ENCODE results near the gene TMEM42. TPM values are rescaled to one million over a fixed set of nuclear protein-coding genes. Genes with fewer than 3 reads are reported as not detected.

Gene TMEM42
- total and polyA plus RNA-seq, 2 experiments from 2014 or later = 7.4 to 13.3 TPM

DNA sequence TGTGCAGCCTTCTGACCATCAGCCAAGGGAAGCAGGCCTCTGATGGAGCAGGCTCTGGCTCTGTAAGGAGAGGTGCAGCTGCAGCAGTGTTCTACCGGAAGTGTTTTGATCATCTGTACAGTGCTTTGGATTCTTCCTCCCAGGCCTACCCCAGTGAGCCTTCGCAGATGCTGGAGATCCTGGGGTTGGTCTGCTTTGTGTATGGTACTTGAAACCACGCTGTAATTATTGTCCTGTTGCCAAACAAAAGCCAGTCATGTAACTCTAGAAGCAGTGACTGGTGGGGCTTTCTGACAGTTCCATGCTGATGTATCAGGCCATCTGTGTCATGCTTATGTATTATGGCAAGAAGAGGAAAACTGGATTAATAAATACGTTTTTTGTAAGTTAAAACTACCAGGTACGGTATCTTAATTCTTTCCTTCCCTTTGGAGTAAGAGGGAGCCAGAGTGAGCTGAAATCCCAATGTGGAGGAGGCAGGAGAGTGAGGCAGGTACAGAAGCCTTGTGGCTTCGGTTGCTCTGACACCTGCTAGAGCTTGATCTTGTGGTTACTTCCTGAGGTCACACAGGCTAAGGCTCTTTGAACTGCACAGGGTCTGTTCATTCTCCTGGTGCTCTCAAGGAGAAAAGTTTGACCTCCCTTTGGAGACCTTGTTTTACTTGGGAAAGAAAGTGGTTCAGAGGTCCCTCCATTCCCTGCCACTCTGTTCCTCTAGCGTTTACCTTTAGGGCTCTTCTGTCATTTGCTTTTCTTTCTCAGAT, 3.7 kb downstream of the TMEM42 start:
- ATAC-seq (no peak), DNase-seq (ENCODE audit: low spot score) (no peak)
- no peaks in the 10 kb centered on the region for H3K36me3 ChIP-seq (ENCODE audit: insufficient read depth)
- no peaks in the 10 kb centered on the region for H3K27me3 ChIP-seq (ENCODE audit: insufficient read depth)
- no peaks in the 10 kb centered on the region; the same call in 1 of the 2 replicates for H4K20me1 ChIP-seq (replicated peaks; ENCODE audit: insufficient read depth)
- Mint-ChIP-seq H3K27me3 (ENCODE audit: insufficient read depth, low read depth, poor library complexity) (peaks cover 19% of the 10 kb centered on the region), H3K27ac (no peak overlapping the region), H3K9me3 (no peaks in the 10 kb centered on the region), H3K36me3 (ENCODE audit: low read depth) (peaks cover 36% of the 10 kb centered on the region), H3K4me1 (peaks cover 6% of the 10 kb centered on the region; the same call in 2 of the 3 replicates), H3K4me3 (no peak overlapping the region)
- H3K9me2 ChIP-seq (ENCODE audit: insufficient read depth) = no peaks in the 10 kb centered on the region
- H3K4me2 ChIP-seq = no peak overlapping the region
- peaks cover 8% of the 10 kb centered on the region; the same call in 1 of the 2 replicates for H3K4me1 ChIP-seq (ENCODE audit: insufficient read depth)
- no peak overlapping the region for H3K27ac ChIP-seq (ENCODE audit: low read depth)
- TF ChIP-seq EZH2 (IDR thresholded peaks at IDR 0.05; ENCODE audit: low read depth, unreplicated experiment) = no peak
- TF ChIP-seq, protein P1, sequence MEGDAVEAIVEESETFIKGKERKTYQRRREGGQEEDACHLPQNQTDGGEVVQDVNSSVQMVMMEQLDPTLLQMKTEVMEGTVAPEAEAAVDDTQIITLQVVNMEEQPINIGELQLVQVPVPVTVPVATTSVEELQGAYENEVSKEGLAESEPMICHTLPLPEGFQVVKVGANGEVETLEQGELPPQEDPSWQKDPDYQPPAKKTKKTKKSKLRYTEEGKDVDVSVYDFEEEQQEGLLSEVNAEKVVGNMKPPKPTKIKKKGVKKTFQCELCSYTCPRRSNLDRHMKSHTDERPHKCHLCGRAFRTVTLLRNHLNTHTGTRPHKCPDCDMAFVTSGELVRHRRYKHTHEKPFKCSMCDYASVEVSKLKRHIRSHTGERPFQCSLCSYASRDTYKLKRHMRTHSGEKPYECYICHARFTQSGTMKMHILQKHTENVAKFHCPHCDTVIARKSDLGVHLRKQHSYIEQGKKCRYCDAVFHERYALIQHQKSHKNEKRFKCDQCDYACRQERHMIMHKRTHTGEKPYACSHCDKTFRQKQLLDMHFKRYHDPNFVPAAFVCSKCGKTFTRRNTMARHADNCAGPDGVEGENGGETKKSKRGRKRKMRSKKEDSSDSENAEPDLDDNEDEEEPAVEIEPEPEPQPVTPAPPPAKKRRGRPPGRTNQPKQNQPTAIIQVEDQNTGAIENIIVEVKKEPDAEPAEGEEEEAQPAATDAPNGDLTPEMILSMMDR (conservative IDR thresholded peaks at IDR 0.05; ENCODE audit: low read depth in 2 of 2) = no peak
- TF ChIP-seq ZNF462 (CRISPR knock-in tag; IDR thresholded peaks at IDR 0.05) = no peak
- TF ChIP-seq NANOG (IDR thresholded peaks at IDR 0.05; ENCODE audit: borderline replicate concordance) = no peak
- TF ChIP-seq POLR2AphosphoS5 (IDR thresholded peaks at IDR 0.05; ENCODE audit: low read depth) = no peak
- no peak for TF ChIP-seq ZNF114 (CRISPR knock-in tag; IDR thresholded peaks at IDR 0.05)
- TF ChIP-seq CREB1 (CRISPR knock-in tag; IDR thresholded peaks at IDR 0.05; ENCODE audit: low read depth) = no peak
- no peak for TF ChIP-seq JUNB (IDR thresholded peaks at IDR 0.05; ENCODE audit: unreplicated experiment)
- TF ChIP-seq, protein P2, sequence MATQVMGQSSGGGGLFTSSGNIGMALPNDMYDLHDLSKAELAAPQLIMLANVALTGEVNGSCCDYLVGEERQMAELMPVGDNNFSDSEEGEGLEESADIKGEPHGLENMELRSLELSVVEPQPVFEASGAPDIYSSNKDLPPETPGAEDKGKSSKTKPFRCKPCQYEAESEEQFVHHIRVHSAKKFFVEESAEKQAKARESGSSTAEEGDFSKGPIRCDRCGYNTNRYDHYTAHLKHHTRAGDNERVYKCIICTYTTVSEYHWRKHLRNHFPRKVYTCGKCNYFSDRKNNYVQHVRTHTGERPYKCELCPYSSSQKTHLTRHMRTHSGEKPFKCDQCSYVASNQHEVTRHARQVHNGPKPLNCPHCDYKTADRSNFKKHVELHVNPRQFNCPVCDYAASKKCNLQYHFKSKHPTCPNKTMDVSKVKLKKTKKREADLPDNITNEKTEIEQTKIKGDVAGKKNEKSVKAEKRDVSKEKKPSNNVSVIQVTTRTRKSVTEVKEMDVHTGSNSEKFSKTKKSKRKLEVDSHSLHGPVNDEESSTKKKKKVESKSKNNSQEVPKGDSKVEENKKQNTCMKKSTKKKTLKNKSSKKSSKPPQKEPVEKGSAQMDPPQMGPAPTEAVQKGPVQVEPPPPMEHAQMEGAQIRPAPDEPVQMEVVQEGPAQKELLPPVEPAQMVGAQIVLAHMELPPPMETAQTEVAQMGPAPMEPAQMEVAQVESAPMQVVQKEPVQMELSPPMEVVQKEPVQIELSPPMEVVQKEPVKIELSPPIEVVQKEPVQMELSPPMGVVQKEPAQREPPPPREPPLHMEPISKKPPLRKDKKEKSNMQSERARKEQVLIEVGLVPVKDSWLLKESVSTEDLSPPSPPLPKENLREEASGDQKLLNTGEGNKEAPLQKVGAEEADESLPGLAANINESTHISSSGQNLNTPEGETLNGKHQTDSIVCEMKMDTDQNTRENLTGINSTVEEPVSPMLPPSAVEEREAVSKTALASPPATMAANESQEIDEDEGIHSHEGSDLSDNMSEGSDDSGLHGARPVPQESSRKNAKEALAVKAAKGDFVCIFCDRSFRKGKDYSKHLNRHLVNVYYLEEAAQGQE (IDR thresholded peaks at IDR 0.05; ENCODE audit: unreplicated experiment) = no peak
- no peak for TF ChIP-seq ETS1 (IDR thresholded peaks at IDR 0.05)
- H3K4me3 ChIP-seq = no peak overlapping the region
- no peaks in the 10 kb centered on the region; the same call in 1 of the 2 replicates for H3K79me2 ChIP-seq (replicated peaks; ENCODE audit: insufficient read depth)
- no peak overlapping the region for H2AFZ ChIP-seq
- H3F3A ChIP-seq (replicated peaks; ENCODE audit: low read depth) = peaks cover 7% of the 10 kb centered on the region; the same call in 1 of the 2 replicates

All from GM23338 (cell line).